Uterine smooth muscle cell (primary cell): ENCODE results near the gene CBLN3. TPM values are rescaled to one million over a fixed set of nuclear protein-coding genes. Genes with fewer than 3 reads are reported as not detected.

Source experiments
- total RNA-seq: library from RNA; depleted of rRNA; stranded (reverse); fragments of >200 nt; gene quantifications from 2 replicates; pipeline ENCODE4 v1.2.3, GENCODE V29; 2014

The CBLN3 gene
- 1.5 and 5.5 TPM in 2 replicates for total RNA-seq

GRCh38 chr14:24429395-24430142, at the start of gene CBLN3, which contains the start of gene KHNYN:
Gene CBLN3 (minus strand): TSS chr14:24429668. CDS start chr14:24429054, 614 bp downstream.
Gene KHNYN (plus strand): TSS chr14:24429954. CDS start chr14:24430731, 777 bp downstream.

DNA sequence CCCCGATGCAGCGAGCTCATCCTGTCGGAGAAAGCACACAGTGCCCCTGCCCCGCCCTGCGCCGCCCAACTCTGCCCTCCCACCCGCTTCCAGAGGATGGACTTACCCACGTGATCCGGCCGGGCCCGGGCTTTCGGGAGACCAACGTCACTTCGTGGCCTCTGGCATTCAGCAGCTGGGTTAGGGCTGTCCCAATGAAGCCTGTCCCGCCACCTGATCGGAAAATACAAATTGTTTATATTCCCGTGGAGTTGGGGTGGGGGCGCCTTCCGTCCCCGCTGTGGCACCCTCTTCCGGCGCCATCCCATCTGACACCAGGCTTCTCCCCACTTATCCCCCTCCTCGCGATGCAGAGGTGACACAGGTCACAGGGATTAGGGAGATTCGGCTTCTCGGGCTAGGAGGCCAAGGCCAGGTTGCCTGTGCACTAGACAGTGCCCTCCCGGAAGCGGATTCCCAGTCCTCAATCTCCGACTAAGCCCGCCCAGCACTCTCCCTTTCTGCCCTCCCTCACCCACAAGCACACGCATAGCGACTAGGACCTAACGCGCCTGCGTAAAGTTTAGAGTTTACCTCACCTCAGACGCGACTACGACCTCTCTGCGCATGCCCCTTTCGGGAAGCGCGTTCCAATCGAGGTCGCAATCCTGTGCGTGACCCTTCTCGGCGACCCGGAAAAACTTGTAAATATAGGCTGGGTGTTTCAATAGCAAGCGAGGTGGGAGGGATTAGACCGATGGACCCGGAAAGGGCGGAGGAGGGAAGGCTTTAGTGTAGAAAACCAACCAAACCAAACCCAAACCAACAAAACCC, 13.0 kb upstream of the CBLN3 start, which contains the start of gene SDR39U1:
Gene SDR39U1 (minus strand): TSS at position 537 of the 813 bp plus-strand sequence. CDS start 7 bp downstream, at position 530.

GRCh38 chr14:24398653-24399446, 30.6 kb downstream of the CBLN3 start, which contains the start of gene NYNRIN:
Gene NYNRIN (plus strand): TSS chr14:24399003. CDS start chr14:24399247, 244 bp downstream.

Other genes starting within 250 kb of the CBLN3 start
- 47.9 and 71.6 TPM in 2 replicates for gene IPO4, start 240.9 kb downstream of the CBLN3 start, total RNA-seq
- 74.9 and 79.5 TPM in 2 replicates for gene TM9SF1, start 234.2 kb downstream of the CBLN3 start, total RNA-seq
- gene TSSK4, start 224.0 kb downstream of the CBLN3 start, total RNA-seq, result 0.11 TPM in 1 of 2 replicates, not detected in the other
- 32.7 and 38.6 TPM in 2 replicates for gene CHMP4A, start 216.2 kb downstream of the CBLN3 start, total RNA-seq
- gene MDP1, start 213.6 kb downstream of the CBLN3 start, total RNA-seq, result 18.9 and 23.2 TPM in 2 replicates
- gene NEDD8, start 197.3 kb downstream of the CBLN3 start, total RNA-seq, result 163 and 222 TPM in 2 replicates
- 57.1 and 69.0 TPM in 2 replicates for gene GMPR2, start 196.7 kb downstream of the CBLN3 start, total RNA-seq
- gene TINF2, start 187.0 kb downstream of the CBLN3 start, total RNA-seq, result 59.9 and 69.5 TPM in 2 replicates
- 0.25 and 0.55 TPM in 2 replicates for gene TGM1, start 166.5 kb downstream of the CBLN3 start, total RNA-seq
- 17.9 and 28.6 TPM in 2 replicates for gene RABGGTA, start 158.1 kb downstream of the CBLN3 start, total RNA-seq
- gene DHRS1, start 129.9 kb downstream of the CBLN3 start, total RNA-seq, result 13.3 and 19.2 TPM in 2 replicates
- 22.6 and 29.0 TPM in 2 replicates for gene NOP9, start 129.8 kb downstream of the CBLN3 start, total RNA-seq
- gene CIDEB, start 121.7 kb downstream of the CBLN3 start, total RNA-seq, result 1.6 and 2.9 TPM in 2 replicates
- gene LTB4R2, start 119.5 kb downstream of the CBLN3 start, total RNA-seq, result 3.7 and 3.8 TPM in 2 replicates
- 1.2 and 1.5 TPM in 2 replicates for gene LTB4R, start 118.2 kb downstream of the CBLN3 start, total RNA-seq
- 5.1 and 8.1 TPM in 2 replicates for gene ADCY4, start 94.6 kb downstream of the CBLN3 start, total RNA-seq
- gene RIPK3, start 89.7 kb downstream of the CBLN3 start, total RNA-seq, result 0.50 and 1.00 TPM in 2 replicates
- 62.5 and 76.2 TPM in 2 replicates for gene NFATC4, start 61.5 kb downstream of the CBLN3 start, total RNA-seq
- gene NYNRIN, start 30.7 kb downstream of the CBLN3 start, total RNA-seq, result 9.1 and 13.2 TPM in 2 replicates
- gene KHNYN, start 286 bp upstream of the CBLN3 start, total RNA-seq, result 60.5 and 61.6 TPM in 2 replicates
- gene SDR39U1, start 13.1 kb upstream of the CBLN3 start, total RNA-seq, result 11.6 and 12.9 TPM in 2 replicates
- gene CMA1, start 78.6 kb upstream of the CBLN3 start, total RNA-seq, result not detected in 2 replicates
- gene CTSG, start 146.6 kb upstream of the CBLN3 start, total RNA-seq, result not detected in 2 replicates
- gene GZMH, start 180.0 kb upstream of the CBLN3 start, total RNA-seq, result not detected in 2 replicates
- not detected in 2 replicates for gene GZMB, start 204.5 kb upstream of the CBLN3 start, total RNA-seq